Measurements from ENCODE around the gene SLC7A8. TPM values are rescaled to one million over a fixed set of nuclear protein-coding genes. Genes with fewer than 3 reads are reported as not detected.

Gene SLC7A8
- total RNA-seq, 1 experiment from 2014 or later = not detected

- H3K4me1 Mint-ChIP-seq (ENCODE audit: low read depth, unreplicated experiment) = no peaks in the 10 kb centered on the region
- H3K9me3 Mint-ChIP-seq (ENCODE audit: low read depth, unreplicated experiment) = no peaks in the 10 kb centered on the region
- H3K36me3 Mint-ChIP-seq (ENCODE audit: insufficient read depth, unreplicated experiment) = no peaks in the 10 kb centered on the region
- H3K27ac Mint-ChIP-seq (ENCODE audit: unreplicated experiment) = no peak overlapping the region
- no TSS peak for BruUV-seq (replicated peaks)
- TF ChIP-seq CTCF (IDR thresholded peaks at IDR 0.05; ENCODE audit: unreplicated experiment) = no peak
- no peak for DNase-seq
- H3K27me3 Mint-ChIP-seq (ENCODE audit: unreplicated experiment) = peaks cover 10% of the 10 kb centered on the region
- intact Hi-C loops (cut with micrococcal nuclease; ENCODE audit: unreplicated experiment) = no loop called here
- CTCF ChIA-PET = interaction anchor here (0.7 to 3.2 kb wide), 4 partner anchors 64 to 116 kb away, joined by 3 to 46 read pairs (median 13); no protein-coding TSS in a partner anchor
- no peak overlapping the region for H3K4me3 Mint-ChIP-seq (ENCODE audit: low read depth, unreplicated experiment)
Observed at GRCh38 chr14:23185063-23185462, 1.6 kb upstream of the SLC7A8 start.

DNA sequence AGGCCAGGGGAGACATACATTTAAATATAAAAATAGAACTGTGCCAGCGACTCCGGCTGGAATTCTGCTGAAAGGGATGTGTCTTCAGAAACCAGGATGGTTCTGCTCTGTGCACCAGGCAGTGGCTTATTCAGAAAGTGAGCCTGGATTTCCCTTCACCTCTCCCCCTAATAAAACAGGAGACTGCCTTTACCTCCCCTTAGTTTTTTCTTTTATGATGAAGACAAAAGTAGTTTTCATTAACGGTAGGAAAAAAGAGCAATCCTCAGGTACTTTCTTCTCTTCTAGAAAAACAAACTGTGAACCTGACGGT lies 346 bp downstream of the SLC7A8 start:
- no TSS peak for BruUV-seq (replicated peaks)
- Mint-ChIP-seq H3K36me3 (ENCODE audit: insufficient read depth, unreplicated experiment) (no peaks in the 10 kb centered on the region), H3K27me3 (ENCODE audit: unreplicated experiment) (no peaks in the 10 kb centered on the region), H3K4me1 (ENCODE audit: low read depth, unreplicated experiment) (no peaks in the 10 kb centered on the region), H3K27ac (ENCODE audit: unreplicated experiment) (no peak overlapping the region), H3K9me3 (ENCODE audit: low read depth, unreplicated experiment) (no peaks in the 10 kb centered on the region), H3K4me3 (ENCODE audit: low read depth, unreplicated experiment) (no peak overlapping the region)
- DNase-seq = no peak
- intact Hi-C loops (cut with micrococcal nuclease; ENCODE audit: unreplicated experiment) = no loop called here
- CTCF ChIA-PET = interaction anchor here (1.2 to 3.2 kb wide), 2 partner anchors 11 to 62 kb away, joined by 5 to 22 read pairs; no protein-coding TSS in a partner anchor
- no peak for TF ChIP-seq CTCF (IDR thresholded peaks at IDR 0.05; ENCODE audit: unreplicated experiment)

GRCh38 chr14:23182372-23183157 lies 895 bp downstream of the SLC7A8 start:
- H3K27me3 Mint-ChIP-seq (ENCODE audit: unreplicated experiment) = no peaks in the 10 kb centered on the region
- H3K9me3 Mint-ChIP-seq (ENCODE audit: low read depth, unreplicated experiment) = no peaks in the 10 kb centered on the region
- no peak for TF ChIP-seq CTCF (IDR thresholded peaks at IDR 0.05; ENCODE audit: unreplicated experiment)
- H3K36me3 Mint-ChIP-seq (ENCODE audit: insufficient read depth, unreplicated experiment) = no peaks in the 10 kb centered on the region
- CTCF ChIA-PET = interaction anchor here (3.2 kb wide), 1 partner anchor 62 kb away, joined by 22 read pairs; no protein-coding TSS in a partner anchor
- H3K4me1 Mint-ChIP-seq (ENCODE audit: low read depth, unreplicated experiment) = no peaks in the 10 kb centered on the region
- no peak overlapping the region for H3K4me3 Mint-ChIP-seq (ENCODE audit: low read depth, unreplicated experiment)
- H3K27ac Mint-ChIP-seq (ENCODE audit: unreplicated experiment) = no peak overlapping the region
- intact Hi-C loops (cut with micrococcal nuclease; ENCODE audit: unreplicated experiment) = loop anchor here (1.0 kb wide), 1 partner anchor 61 kb away; no protein-coding TSS in a partner anchor
- DNase-seq = peak; percentile 29
- no TSS peak for BruUV-seq (replicated peaks)

GRCh38 chr14:23181946-23182345 lies 1.5 kb downstream of the SLC7A8 start:
- BruUV-seq (replicated peaks) = no TSS peak
- Mint-ChIP-seq H3K36me3 (ENCODE audit: insufficient read depth, unreplicated experiment) (no peaks in the 10 kb centered on the region), H3K4me3 (ENCODE audit: low read depth, unreplicated experiment) (no peak overlapping the region)

More at GRCh38 chr14:23181946-23182345, 1.5 kb downstream of the SLC7A8 start:
- CTCF ChIA-PET = interaction anchor here (0.6 to 3.2 kb wide), 2 partner anchors 61 to 109 kb away, joined by 3 to 22 read pairs; no protein-coding TSS in a partner anchor
- H3K9me3 Mint-ChIP-seq (ENCODE audit: low read depth, unreplicated experiment) = no peaks in the 10 kb centered on the region
- TF ChIP-seq CTCF (IDR thresholded peaks at IDR 0.05; ENCODE audit: unreplicated experiment) = no peak
- intact Hi-C loops (cut with micrococcal nuclease; ENCODE audit: unreplicated experiment) = loop anchor here (1.0 kb wide), 1 partner anchor 61 kb away; no protein-coding TSS in a partner anchor
- no peaks in the 10 kb centered on the region for H3K27me3 Mint-ChIP-seq (ENCODE audit: unreplicated experiment)
- DNase-seq = no peak
- no peak overlapping the region for H3K27ac Mint-ChIP-seq (ENCODE audit: unreplicated experiment)
- no peaks in the 10 kb centered on the region for H3K4me1 Mint-ChIP-seq (ENCODE audit: low read depth, unreplicated experiment)

Measured in Calu3 (cell line).